ENCODE measurements around the gene ZNF678. TPM values are rescaled to one million over a fixed set of nuclear protein-coding genes. Genes with fewer than 3 reads are reported as not detected.

ZNF678 gene
- total and polyA plus RNA-seq, 2 of the 8 experiments (the other 6 are each of a cell fraction or from before 2014, with no cell fraction given): 6.9 to 28.3 TPM

DNA sequence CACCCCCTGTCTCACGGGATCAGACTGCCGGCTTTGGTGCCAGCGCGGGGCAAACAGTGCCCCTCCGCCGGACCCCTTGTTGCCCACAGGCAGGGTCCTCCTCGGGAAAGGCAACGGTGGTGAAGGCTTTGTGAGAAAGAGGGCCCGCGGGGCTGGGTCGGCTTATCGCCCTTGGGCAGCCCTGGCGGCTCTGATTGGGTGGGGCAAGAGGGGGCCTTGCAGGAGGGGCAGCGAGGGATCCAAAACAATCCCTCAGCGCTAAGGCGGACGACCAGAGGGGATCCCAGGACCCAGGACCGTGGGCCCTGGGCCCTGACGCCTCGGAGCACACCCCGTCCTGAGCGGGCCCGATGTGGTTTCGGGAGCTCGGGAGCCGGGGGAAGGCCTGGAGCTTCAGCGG lies 3.9 kb upstream of the ZNF678 start (continued):
- TF ChIP-seq BRCA1 (IDR thresholded peaks at IDR 0.05; ENCODE audit: low read depth, low read length) (no peak), RAD21 (IDR thresholded peaks at IDR 0.05 in 1 of 2, conservative IDR thresholded peaks at IDR 0.05 in 1 of 2; ENCODE audit: low read depth in 2 of 2, low read length in 2 of 2) (no peak), KDM1A (IDR thresholded peaks at IDR 0.05; ENCODE audit: borderline replicate concordance, low read length) (no peak)
- TF ChIP-seq, protein P1, sequence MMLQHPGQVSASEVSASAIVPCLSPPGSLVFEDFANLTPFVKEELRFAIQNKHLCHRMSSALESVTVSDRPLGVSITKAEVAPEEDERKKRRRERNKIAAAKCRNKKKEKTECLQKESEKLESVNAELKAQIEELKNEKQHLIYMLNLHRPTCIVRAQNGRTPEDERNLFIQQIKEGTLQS (IDR thresholded peaks at IDR 0.05; ENCODE audit: insufficient read depth, low read depth, low read length): no peak

Data from H1 (cell line).